PFSK-1 (cell line): ENCODE results near the gene NMB.

Source experiments
- POLR2AphosphoS5 ChIP-seq: IDR thresholded peaks from 2 replicates; pipeline ENCODE4 v1.6.1; 2012; ENCODE audit warnings: low read depth, mild to moderate bottlenecking, control low read depth, low read length, moderate library complexity
- SIN3A ChIP-seq: IDR thresholded peaks from 2 replicates; pipeline ENCODE4 v1.6.1; 2012; ENCODE audit warnings: mild to moderate bottlenecking, low read length, moderate library complexity, borderline replicate concordance; ENCODE audit not compliant: insufficient read depth
- TAF1 ChIP-seq: IDR thresholded peaks from 2 replicates; pipeline ENCODE4 v1.6.1; 2012; ENCODE audit warnings: low read length, control low read depth, borderline replicate concordance; ENCODE audit not compliant: insufficient read depth
- TF ChIP-seq, protein P1 (sequence below), 2 experiments: IDR thresholded peaks; 2 replicates each; pipeline versions ENCODE4 v1.6.1 to v1.8.0; 2011 to 2012; ENCODE audit warnings: low read depth in 2 of 2, low read length in 2 of 2, control low read depth in 1 of 2, inconsistent platforms in 1 of 2, mild to moderate bottlenecking in 1 of 2, moderate library complexity in 1 of 2; ENCODE audit not compliant: insufficient read depth in 1 of 2

DNA sequence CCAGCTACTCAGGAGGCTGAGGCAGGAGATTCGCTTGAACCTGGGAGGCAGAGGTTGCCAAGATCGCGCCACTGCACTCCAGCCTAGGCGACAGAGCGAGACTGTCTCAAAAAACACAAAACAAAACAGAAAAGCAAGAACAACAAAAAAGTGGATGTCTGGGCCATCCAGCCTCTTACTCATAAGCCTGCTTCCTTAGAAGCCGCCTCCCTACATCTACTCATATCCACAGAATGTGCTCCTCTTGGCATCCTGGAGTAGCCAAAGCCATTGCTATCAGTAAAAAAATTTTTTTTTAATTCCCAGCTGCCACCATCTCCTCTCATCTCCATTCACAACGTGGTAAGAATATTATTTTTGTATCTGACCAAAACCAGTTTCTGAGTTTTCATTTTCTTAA lies 46.4 kb downstream of the NMB start:
- TF ChIP-seq POLR2AphosphoS5 = no peak
- TF ChIP-seq SIN3A = no peak
- no peak for TF ChIP-seq TAF1
- TF ChIP-seq, protein P1, sequence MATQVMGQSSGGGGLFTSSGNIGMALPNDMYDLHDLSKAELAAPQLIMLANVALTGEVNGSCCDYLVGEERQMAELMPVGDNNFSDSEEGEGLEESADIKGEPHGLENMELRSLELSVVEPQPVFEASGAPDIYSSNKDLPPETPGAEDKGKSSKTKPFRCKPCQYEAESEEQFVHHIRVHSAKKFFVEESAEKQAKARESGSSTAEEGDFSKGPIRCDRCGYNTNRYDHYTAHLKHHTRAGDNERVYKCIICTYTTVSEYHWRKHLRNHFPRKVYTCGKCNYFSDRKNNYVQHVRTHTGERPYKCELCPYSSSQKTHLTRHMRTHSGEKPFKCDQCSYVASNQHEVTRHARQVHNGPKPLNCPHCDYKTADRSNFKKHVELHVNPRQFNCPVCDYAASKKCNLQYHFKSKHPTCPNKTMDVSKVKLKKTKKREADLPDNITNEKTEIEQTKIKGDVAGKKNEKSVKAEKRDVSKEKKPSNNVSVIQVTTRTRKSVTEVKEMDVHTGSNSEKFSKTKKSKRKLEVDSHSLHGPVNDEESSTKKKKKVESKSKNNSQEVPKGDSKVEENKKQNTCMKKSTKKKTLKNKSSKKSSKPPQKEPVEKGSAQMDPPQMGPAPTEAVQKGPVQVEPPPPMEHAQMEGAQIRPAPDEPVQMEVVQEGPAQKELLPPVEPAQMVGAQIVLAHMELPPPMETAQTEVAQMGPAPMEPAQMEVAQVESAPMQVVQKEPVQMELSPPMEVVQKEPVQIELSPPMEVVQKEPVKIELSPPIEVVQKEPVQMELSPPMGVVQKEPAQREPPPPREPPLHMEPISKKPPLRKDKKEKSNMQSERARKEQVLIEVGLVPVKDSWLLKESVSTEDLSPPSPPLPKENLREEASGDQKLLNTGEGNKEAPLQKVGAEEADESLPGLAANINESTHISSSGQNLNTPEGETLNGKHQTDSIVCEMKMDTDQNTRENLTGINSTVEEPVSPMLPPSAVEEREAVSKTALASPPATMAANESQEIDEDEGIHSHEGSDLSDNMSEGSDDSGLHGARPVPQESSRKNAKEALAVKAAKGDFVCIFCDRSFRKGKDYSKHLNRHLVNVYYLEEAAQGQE (IDR thresholded peaks at IDR 0.05; ENCODE audit: insufficient read depth in 1 of 2, low read depth in 2 of 2, low read length in 2 of 2) = no peak
